CD8-positive, alpha-beta memory T cell (primary cell): ENCODE measurements around the gene EPHB1. TPM values are rescaled to one million over a fixed set of nuclear protein-coding genes. Genes with fewer than 3 reads are reported as not detected.

Experiments used
- CTCF ChIA-PET: fragments of 350-600 bp; sonication (Branson Sonifier 250); formaldehyde crosslinking; loops from one replicate; lab custom pipeline; 2021; ENCODE audit warnings: antibody characterized with exemption; lab: Charles Lee
- POLR2A ChIA-PET: fragments of 350-600 bp; sonication (Branson Sonifier 250); formaldehyde crosslinking; loops from one replicate; lab custom pipeline; 2021; ENCODE audit warnings: antibody characterized with exemption; lab: Charles Lee
- DNase-seq, 5 donors: peaks; one replicate each; pipeline versions ENCODE4 v3.0.0 to v3.0.0-alpha.2; 2020 to 2022; ENCODE audit warnings: mixed read lengths in 1 of 5
- H3K27ac ChIP-seq: one replicate; pipeline ENCODE4 v1.7.0; 2013; ENCODE audit warnings: low read depth, mild to moderate bottlenecking, low read length, moderate library complexity
- H3K27me3 ChIP-seq: 2 replicates; pipeline ENCODE4 v1.7.0; 2013; ENCODE audit warnings: low read length, mild to moderate bottlenecking; ENCODE audit not compliant: insufficient read depth, poor library complexity, severe bottlenecking
- H3K36me3 ChIP-seq: 2 replicates; pipeline ENCODE4 v1.7.0; 2013; ENCODE audit warnings: mild to moderate bottlenecking, low read length, moderate library complexity; ENCODE audit not compliant: insufficient read depth
- H3K4me1 ChIP-seq: 2 replicates; pipeline ENCODE4 v1.7.0; 2013; ENCODE audit warnings: mild to moderate bottlenecking, low read length, moderate library complexity; ENCODE audit not compliant: insufficient read depth
- H3K4me3 ChIP-seq: 2 replicates; pipeline ENCODE4 v1.7.0; 2013; ENCODE audit warnings: mild to moderate bottlenecking, low read length
- H3K9me3 ChIP-seq: 2 replicates; pipeline ENCODE4 v1.7.0; 2013; ENCODE audit warnings: mild to moderate bottlenecking, low read length
- H3K27ac Mint-ChIP-seq, 8 donors: one replicate each; pipeline ENCODE4 v1.8.0; 2020 to 2021; ENCODE audit warnings: mixed read lengths in 8 of 8, mild to moderate bottlenecking in 6 of 8, inconsistent platforms in 3 of 8, moderate library complexity in 3 of 8
- H3K27me3 Mint-ChIP-seq, 2 donors: one replicate each; pipeline ENCODE4 v1.8.0; 2020 to 2021; ENCODE audit warnings: mixed read lengths in 2 of 2, mild to moderate bottlenecking in 1 of 2, moderate library complexity in 1 of 2
- H3K36me3 Mint-ChIP-seq, 3 donors: one replicate each; pipeline ENCODE4 v1.8.0; 2020 to 2021; ENCODE audit warnings: mixed read lengths in 3 of 3, inconsistent platforms in 1 of 3, mild to moderate bottlenecking in 1 of 3
- H3K4me1 Mint-ChIP-seq, 3 donors: one replicate each; pipeline ENCODE4 v1.8.0; 2020 to 2021; ENCODE audit warnings: mixed read lengths in 3 of 3, inconsistent platforms in 1 of 3, mild to moderate bottlenecking in 1 of 3
- H3K4me3 Mint-ChIP-seq, 7 donors: one replicate each; pipeline ENCODE4 v1.8.0; 2020 to 2021; ENCODE audit warnings: mixed read lengths in 7 of 7, mild to moderate bottlenecking in 6 of 7, moderate library complexity in 4 of 7, inconsistent platforms in 2 of 7
- H3K9me3 Mint-ChIP-seq, 5 donors: one replicate each; pipeline ENCODE4 v1.8.0; 2020 to 2022; ENCODE audit warnings: mixed read lengths in 5 of 5, mild to moderate bottlenecking in 3 of 5, moderate library complexity in 2 of 5, inconsistent platforms in 1 of 5
- polyA plus RNA-seq: library from polyadenylated mRNA; unstranded; fragments of 300-500 nt; fragmentation: Illumina TruSeq; gene quantifications from one replicate; pipeline ENCODE4 v1.2.3, GENCODE V29; 2021
- total RNA-seq, 2 experiments: library from RNA; stranded (reverse); gene quantifications; one replicate each; pipeline ENCODE4 v1.2.3, GENCODE V29; 2021

EPHB1 gene
- total RNA-seq (not detected), polyA plus RNA-seq (0.10 TPM)

DNA sequence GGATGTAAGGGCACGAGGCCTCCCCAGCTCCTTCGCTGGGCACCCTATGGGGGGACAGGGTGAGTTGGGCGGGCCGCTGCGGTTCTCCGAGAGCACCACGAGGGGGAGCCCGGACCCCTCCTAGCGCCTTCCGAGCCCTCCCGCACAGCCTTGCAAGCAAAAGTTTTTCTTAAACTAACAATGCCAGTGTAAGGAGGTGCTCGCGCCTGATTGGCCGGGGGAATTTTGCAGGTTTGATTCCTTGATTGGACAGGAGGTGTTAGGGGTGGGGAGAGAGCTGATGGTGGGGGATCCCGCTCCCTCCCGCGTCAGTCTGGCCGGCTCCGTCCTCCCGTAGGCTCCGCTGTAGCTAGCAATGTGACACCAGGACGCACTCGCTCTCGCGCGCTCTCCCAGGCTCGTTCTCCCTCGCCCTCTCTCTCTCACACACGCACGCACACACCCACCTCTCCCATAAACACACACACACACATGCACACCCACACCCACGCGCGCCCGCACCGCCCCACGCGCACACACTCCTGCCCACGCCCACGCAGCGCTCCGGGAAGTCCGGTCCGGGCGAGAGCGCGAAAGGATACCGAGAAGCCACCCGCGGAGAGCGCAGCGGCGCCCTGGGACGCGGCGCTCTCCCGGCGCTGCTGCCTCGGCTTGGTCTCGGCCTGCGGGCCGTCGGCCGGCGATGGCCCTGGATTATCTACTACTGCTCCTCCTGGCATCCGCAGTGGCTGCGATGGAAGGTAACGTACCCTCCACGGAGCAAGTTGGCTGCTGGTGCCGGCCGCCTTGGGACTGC is at the start of gene EPHB1:
TSS of gene EPHB1 (plus strand) at position 311 of the 796 bp plus-strand sequence.
- H3K9me3 Mint-ChIP-seq, result peaks cover 0 to 3% (median 0%) of the 10 kb centered on the region in 5 donors
- Histone ChIP-seq H3K4me3 (no peak within 1 kb of the TSS), H3K36me3 (no peaks in the 10 kb centered on the region), H3K4me1 (no peaks in the 10 kb centered on the region), H3K27ac (no peak within 1 kb of the TSS), H3K27me3 (peaks cover 3% of the 10 kb centered on the region), H3K9me3 (no peaks in the 10 kb centered on the region)
- ChIA-PET CTCF (no interaction called here), POLR2A (no interaction called here)
- peak within 1 kb of the TSS in 3 of 8 donors; percentile 47 to 85 (median 56) for H3K27ac Mint-ChIP-seq
- H3K27me3 Mint-ChIP-seq, result peaks cover 25 to 40% of the 10 kb centered on the region in 2 donors
- DNase-seq, result peak in 4 of 5 donors; percentile 4 to 15 (median 12)
- peaks cover 10 to 14% (median 10%) of the 10 kb centered on the region in 3 donors for H3K4me1 Mint-ChIP-seq
- H3K36me3 Mint-ChIP-seq, result no peaks in the 10 kb centered on the region
- peak within 1 kb of the TSS; percentile 78 to 92 (median 83) for H3K4me3 Mint-ChIP-seq

DNA sequence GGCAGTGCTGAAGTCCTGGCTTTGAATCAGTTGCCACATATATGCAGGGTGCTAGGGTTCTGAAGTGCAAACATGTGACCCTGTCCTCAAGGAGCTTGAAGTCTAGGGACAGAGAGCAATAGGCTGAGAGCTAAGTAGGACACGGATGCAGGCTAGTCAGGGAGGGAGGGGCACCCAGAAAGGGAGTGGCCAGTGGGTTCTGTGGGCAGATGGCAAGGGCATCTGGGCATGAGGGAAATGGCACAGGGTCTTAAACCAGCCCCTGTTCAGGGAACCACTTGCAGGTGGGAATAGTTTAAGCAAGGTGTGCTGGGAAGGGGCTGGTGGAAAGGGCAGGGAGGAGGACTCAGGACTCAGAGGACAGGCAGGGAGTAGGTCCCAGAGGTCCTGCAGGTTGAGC is 46.4 kb upstream of the EPHB1 start:
- peaks cover 0 to 6% (median 2%) of the 10 kb centered on the region in 5 donors for H3K9me3 Mint-ChIP-seq
- H3K4me3 ChIP-seq, result no peak overlapping the region
- no peaks in the 10 kb centered on the region for H3K36me3 Mint-ChIP-seq
- H3K36me3 ChIP-seq, result no peaks in the 10 kb centered on the region
- no peaks in the 10 kb centered on the region for H3K4me1 ChIP-seq
- no peaks in the 10 kb centered on the region for H3K9me3 ChIP-seq
- ChIA-PET POLR2A (no interaction called here), CTCF (no interaction called here)
- no peak for DNase-seq
- no peaks in the 10 kb centered on the region for H3K27me3 ChIP-seq
- peaks cover 5 to 17% of the 10 kb centered on the region in 2 donors for H3K27me3 Mint-ChIP-seq
- H3K4me3 Mint-ChIP-seq, result no peak overlapping the region
- H3K27ac Mint-ChIP-seq, result no peak overlapping the region
- no peak overlapping the region for H3K27ac ChIP-seq
- no peaks in the 10 kb centered on the region for H3K4me1 Mint-ChIP-seq

DNA sequence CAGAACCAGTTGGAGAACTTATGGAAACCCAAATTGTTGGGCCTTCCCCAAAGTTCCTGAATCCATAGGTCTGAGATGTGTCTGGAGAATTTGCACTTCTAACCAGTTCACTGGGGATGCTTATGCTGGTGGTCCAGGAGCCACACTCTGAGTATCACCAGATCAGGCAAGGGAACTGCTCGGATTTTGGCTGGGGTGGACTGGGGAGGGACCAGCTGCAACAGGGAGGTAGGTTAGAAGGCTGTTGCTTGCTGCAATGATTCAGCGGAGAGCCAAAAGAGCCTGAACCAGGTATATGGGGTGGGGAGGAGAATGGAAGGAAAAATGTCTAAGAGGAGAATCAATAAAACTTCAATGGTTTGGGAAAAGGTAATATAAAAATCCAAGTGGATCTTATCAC is 45.9 kb upstream of the EPHB1 start:
- Histone ChIP-seq H3K9me3 (no peaks in the 10 kb centered on the region), H3K27me3 (no peaks in the 10 kb centered on the region), H3K4me1 (no peaks in the 10 kb centered on the region), H3K27ac (no peak overlapping the region), H3K4me3 (no peak overlapping the region), H3K36me3 (no peaks in the 10 kb centered on the region)
- Mint-ChIP-seq H3K9me3 (peaks cover 0 to 6% (median 2%) of the 10 kb centered on the region in 5 donors), H3K4me1 (no peaks in the 10 kb centered on the region), H3K4me3 (no peak overlapping the region), H3K27ac (no peak overlapping the region), H3K36me3 (no peaks in the 10 kb centered on the region), H3K27me3 (peaks cover 5 to 16% of the 10 kb centered on the region in 2 donors)
- DNase-seq, result no peak
- CTCF ChIA-PET, result no interaction called here
- POLR2A ChIA-PET, result no interaction called here

DNA sequence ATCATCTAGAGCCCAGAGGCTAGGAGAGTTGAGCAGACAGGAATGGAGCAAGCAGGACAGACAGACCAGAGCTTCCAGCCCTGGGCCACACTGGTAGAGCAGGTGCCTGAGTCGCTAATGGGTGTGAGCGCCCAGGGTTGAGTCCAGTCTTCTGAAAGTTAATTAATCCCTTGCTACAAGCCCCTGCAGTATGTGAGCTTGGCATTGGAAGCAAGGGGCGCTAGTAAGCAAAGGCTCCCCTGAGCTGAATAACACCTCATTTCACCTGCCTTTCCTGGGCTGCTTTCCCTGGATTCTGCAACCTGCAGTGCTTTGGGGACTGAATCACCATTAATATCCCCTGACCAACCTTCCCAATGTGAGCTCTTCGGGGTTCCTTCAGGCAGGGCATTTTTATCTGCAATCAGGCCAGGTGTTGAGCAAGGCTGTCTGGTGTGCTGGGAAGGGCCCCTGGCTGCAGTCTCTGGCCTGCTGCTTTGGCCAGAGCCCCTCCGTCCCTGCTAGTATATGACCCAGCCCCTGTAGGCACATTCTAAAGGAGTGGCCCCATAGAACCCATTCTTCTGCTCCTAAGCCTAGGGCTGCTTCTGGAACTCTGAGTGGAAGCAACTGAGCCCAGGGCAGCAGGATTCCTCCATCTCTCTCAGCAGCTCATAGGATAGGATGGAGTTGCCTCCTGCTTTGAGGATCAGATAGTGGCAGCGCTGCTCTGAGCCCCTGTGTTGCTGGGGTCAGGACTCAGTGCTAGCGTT is 45.1 kb upstream of the EPHB1 start:
- Mint-ChIP-seq H3K9me3 (peaks cover 0 to 6% (median 2%) of the 10 kb centered on the region in 5 donors), H3K4me3 (no peak overlapping the region), H3K27me3 (peaks cover 5 to 16% of the 10 kb centered on the region in 2 donors), H3K27ac (no peak overlapping the region), H3K36me3 (no peaks in the 10 kb centered on the region), H3K4me1 (no peaks in the 10 kb centered on the region)
- Histone ChIP-seq H3K4me3 (no peak overlapping the region), H3K27ac (no peak overlapping the region), H3K9me3 (no peaks in the 10 kb centered on the region), H3K36me3 (no peaks in the 10 kb centered on the region), H3K4me1 (no peaks in the 10 kb centered on the region), H3K27me3 (no peaks in the 10 kb centered on the region)
- ChIA-PET CTCF (no interaction called here), POLR2A (no interaction called here)
- DNase-seq, result no peak

DNA sequence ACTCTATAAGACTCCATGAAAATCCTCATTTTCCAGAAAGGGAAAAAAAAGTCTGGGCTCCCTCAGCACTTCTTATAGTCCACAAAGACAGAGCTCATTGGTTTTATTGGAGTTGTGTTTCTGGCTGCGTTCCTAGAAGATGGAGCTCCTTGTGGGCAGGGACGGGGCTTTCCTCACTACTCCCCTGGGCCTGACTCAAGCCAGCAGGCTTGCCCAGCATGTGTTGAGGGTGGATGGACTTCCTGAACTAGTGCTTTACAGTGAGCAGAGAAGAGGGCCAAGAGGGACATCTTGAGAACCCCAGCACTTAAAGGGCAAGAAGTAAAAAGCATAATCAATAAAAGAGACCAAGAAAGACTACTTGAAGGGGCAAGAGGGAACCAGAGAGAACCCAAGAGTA is 43.2 kb upstream of the EPHB1 start:
- Mint-ChIP-seq H3K9me3 (no peaks in the 10 kb centered on the region), H3K27ac (no peak overlapping the region), H3K27me3 (peaks cover 5 to 16% of the 10 kb centered on the region in 2 donors), H3K4me3 (no peak overlapping the region), H3K4me1 (no peaks in the 10 kb centered on the region), H3K36me3 (no peaks in the 10 kb centered on the region)
- Histone ChIP-seq H3K27me3 (no peaks in the 10 kb centered on the region), H3K27ac (no peak overlapping the region), H3K4me1 (no peaks in the 10 kb centered on the region), H3K4me3 (no peak overlapping the region), H3K36me3 (no peaks in the 10 kb centered on the region), H3K9me3 (no peaks in the 10 kb centered on the region)
- ChIA-PET CTCF (no interaction called here), POLR2A (no interaction called here)
- DNase-seq, result no peak

DNA sequence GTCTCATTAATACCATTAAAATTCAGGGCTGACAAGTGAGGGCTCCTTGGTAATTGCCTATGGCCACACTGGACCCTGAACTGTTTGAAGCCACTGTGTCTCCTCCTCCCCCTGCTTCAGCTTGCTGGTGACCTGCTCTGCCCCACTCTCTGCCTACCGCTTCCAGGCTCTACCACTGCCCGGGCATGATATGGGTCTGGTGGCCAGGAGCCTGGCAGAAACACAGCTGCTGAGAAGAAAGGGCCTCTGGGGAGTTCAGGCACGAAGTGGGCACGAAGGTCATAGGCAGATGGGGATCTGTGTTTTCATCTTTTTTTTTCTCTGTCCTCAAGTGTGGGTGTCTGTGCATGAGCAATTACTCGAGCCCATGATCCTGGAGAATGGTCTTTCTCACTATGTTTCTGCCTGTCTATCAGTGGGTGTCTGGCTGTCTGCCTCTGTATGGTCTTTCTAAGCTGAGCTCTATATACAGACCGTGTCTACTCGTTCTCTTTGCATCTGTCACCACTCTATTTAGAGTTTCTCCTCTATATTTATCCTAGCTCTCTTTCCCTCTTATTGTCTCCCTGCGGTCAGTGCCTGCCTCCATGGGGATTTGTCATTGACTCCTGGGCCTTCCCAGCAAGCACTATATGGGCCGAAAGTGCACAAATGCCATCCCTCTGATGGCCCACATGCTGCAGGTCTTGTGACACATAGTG is 42.1 kb upstream of the EPHB1 start:
- Histone ChIP-seq H3K4me3 (no peak overlapping the region), H3K27ac (no peak overlapping the region), H3K36me3 (no peaks in the 10 kb centered on the region), H3K4me1 (no peaks in the 10 kb centered on the region), H3K27me3 (no peaks in the 10 kb centered on the region), H3K9me3 (no peaks in the 10 kb centered on the region)
- no peak for DNase-seq
- ChIA-PET CTCF (interaction anchor here (1.2 kb wide), 1 partner anchor 152 kb away, joined by 3 read pairs; no protein-coding TSS in a partner anchor), POLR2A (no interaction called here)
- Mint-ChIP-seq H3K27ac (no peak overlapping the region), H3K4me1 (no peaks in the 10 kb centered on the region), H3K27me3 (peaks cover 5 to 16% of the 10 kb centered on the region in 2 donors), H3K9me3 (no peaks in the 10 kb centered on the region), H3K36me3 (no peaks in the 10 kb centered on the region), H3K4me3 (no peak overlapping the region)

DNA sequence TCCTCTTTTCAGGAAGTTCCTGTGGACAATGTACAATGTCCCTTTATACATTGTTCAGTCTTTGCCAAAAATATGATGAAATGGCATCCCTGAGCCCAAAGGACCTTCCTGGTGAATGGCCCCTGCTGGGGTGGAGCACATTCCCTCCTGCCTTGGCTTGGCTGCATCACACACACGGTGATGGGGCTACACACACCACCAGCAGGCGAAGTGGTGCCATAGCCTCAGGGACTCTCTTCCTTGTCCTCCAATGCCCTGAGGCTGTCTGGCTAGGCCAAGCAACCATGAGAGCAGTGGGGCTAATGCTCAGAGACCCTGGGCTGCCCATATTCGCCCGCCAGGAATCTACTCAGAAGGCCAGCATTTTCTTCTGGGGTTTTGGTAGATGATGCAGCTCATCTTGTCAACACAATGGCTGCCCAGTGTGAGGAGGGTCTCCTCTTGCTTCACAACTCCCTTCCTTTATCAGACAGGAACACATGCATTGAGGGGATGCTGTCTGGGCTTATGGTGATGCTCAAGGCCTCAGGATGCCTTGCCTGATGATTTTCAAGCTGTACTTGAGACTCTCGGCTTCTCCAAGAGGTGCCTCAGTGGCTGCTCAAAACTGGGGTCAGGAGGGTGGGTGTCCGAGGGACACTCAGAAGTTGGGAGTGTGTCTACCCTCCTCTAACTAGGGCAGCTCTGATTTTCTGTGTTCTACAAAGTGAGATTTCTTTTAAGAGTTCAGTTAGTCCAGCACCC is 40.9 kb upstream of the EPHB1 start:
- H3K27ac ChIP-seq, result no peak overlapping the region
- H3K27ac Mint-ChIP-seq, result no peak overlapping the region
- peaks cover 0 to 12% of the 10 kb centered on the region in 2 donors for H3K27me3 Mint-ChIP-seq
- H3K27me3 ChIP-seq, result no peaks in the 10 kb centered on the region
- H3K36me3 Mint-ChIP-seq, result no peaks in the 10 kb centered on the region
- H3K36me3 ChIP-seq, result no peaks in the 10 kb centered on the region
- CTCF ChIA-PET, result interaction anchor here (1.1 to 1.2 kb wide), 2 partner anchors 153 to 212 kb away, joined by 3 read pairs; no protein-coding TSS in a partner anchor
- no peaks in the 10 kb centered on the region for H3K9me3 ChIP-seq
- no peak overlapping the region for H3K4me3 ChIP-seq
- no peaks in the 10 kb centered on the region for H3K9me3 Mint-ChIP-seq
- POLR2A ChIA-PET, result no interaction called here
- no peaks in the 10 kb centered on the region for H3K4me1 Mint-ChIP-seq
- H3K4me3 Mint-ChIP-seq, result no peak overlapping the region
- H3K4me1 ChIP-seq, result no peaks in the 10 kb centered on the region
- no peak for DNase-seq
